ENCODE data around the gene HELLS. TPM values are rescaled to one million over a fixed set of nuclear protein-coding genes. Genes with fewer than 3 reads are reported as not detected.

HELLS gene
- total and polyA plus RNA-seq, 10 of the 15 experiments (the other 5 are each of a cell fraction or from before 2014, with no cell fraction given): 33.9 to 159 (median 123) TPM

DNA sequence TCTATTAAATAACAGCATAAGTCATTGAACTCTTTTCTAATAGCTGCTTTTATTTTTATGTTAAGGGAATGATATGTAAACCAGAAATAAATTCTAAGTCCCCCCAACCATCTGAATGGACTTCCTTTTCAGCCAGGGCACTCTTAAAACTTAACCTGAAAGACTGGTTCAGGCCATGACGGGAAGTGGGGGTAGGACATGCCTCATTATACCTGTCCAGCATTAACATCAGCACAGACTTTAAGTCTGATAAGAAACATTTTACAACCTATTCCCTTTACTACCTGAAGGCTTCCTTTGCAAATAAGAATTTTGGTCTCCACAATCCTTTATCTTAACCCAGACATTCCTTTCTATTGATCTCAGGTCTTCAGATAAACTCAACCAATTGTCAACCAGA is 81.9 kb downstream of the HELLS start (continued):
- TF ChIP-seq, protein P1, sequence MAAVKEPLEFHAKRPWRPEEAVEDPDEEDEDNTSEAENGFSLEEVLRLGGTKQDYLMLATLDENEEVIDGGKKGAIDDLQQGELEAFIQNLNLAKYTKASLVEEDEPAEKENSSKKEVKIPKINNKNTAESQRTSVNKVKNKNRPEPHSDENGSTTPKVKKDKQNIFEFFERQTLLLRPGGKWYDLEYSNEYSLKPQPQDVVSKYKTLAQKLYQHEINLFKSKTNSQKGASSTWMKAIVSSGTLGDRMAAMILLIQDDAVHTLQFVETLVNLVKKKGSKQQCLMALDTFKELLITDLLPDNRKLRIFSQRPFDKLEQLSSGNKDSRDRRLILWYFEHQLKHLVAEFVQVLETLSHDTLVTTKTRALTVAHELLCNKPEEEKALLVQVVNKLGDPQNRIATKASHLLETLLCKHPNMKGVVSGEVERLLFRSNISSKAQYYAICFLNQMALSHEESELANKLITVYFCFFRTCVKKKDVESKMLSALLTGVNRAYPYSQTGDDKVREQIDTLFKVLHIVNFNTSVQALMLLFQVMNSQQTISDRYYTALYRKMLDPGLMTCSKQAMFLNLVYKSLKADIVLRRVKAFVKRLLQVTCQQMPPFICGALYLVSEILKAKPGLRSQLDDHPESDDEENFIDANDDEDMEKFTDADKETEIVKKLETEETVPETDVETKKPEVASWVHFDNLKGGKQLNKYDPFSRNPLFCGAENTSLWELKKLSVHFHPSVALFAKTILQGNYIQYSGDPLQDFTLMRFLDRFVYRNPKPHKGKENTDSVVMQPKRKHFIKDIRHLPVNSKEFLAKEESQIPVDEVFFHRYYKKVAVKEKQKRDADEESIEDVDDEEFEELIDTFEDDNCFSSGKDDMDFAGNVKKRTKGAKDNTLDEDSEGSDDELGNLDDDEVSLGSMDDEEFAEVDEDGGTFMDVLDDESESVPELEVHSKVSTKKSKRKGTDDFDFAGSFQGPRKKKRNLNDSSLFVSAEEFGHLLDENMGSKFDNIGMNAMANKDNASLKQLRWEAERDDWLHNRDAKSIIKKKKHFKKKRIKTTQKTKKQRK (IDR thresholded peaks at IDR 0.05; ENCODE audit: low read depth, low read length): no peak
- TF ChIP-seq SMAD5 (IDR thresholded peaks at IDR 0.05; ENCODE audit: low read depth) (no peak), WRNIP1 (IDR thresholded peaks at IDR 0.05; ENCODE audit: borderline replicate concordance, low read depth, low read length) (no peak), BACH1 (IDR thresholded peaks at IDR 0.05; ENCODE audit: borderline replicate concordance) (no peak)

DNA sequence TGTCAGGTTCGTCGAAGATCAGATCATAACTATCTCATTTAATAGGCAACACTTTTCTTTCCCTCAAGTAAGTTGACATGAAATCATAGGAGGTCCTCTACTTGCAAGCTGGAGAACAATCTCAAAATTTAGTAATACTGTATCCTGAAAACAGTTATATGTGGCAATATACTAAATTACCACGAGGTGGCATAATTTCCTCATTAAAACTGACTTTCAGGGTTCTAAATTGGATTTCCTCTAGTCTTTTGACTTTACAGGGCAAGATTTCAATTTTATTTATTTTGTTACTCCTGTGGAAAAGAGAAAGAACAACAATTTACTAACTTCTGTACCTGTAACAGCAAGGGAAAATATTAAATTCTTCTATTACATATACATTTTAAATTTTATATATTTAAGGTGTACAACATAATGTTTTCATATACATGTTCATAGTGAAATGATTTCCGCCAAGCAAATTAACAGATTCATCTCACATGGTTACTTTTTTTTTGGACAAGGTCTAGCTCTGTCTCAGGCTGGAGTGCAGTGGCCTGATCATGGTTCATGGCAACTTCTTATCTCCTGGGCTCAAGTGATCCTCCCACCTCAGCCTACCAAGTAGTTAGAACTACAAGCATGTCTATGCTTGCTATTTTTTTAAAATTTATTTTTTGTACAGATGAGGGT is 84.6 kb downstream of the HELLS start:
- in situ Hi-C loops (cut with MboI) (loop anchor here (10.0 kb wide), 1 partner anchor 735 kb away; no protein-coding TSS in a partner anchor), intact Hi-C loops (cut with micrococcal nuclease; ENCODE audit: unreplicated experiment) (loop anchor here (2.0 to 10.0 kb wide), 2 partner anchors 503 to 615 kb away; no protein-coding TSS in a partner anchor)
- H2AFZ ChIP-seq (ENCODE audit: control insufficient read depth, low read depth, low read length): no peak overlapping the region
- ChIA-PET CTCF (interaction anchor here (0.6 to 2.0 kb wide), 7 partner anchors 11 to 615 kb away, joined by 3 to 4 read pairs (median 3); no protein-coding TSS in a partner anchor), RAD21 (ENCODE audit: unreplicated experiment) (interaction anchor here (1.3 kb wide), 1 partner anchor 735 kb away, joined by 3 read pairs; no protein-coding TSS in a partner anchor), SMC1A (ENCODE audit: uncharacterized antibody, unreplicated experiment) (interaction anchor here (1.0 to 1.3 kb wide), 2 partner anchors 12 to 333 kb away, joined by 3 to 5 read pairs; no protein-coding TSS in a partner anchor), POLR2A (no interaction called here)
- H3K4me2 ChIP-seq (ENCODE audit: control insufficient read depth, insufficient read depth): no peak overlapping the region
- H3K79me2 ChIP-seq (ENCODE audit: control insufficient read depth, insufficient read depth, low read length): no peaks in the 10 kb centered on the region
- no peaks in the 10 kb centered on the region; the same call in 2 of the 3 replicates for H3K9me3 ChIP-seq (replicated peaks; ENCODE audit: control insufficient read depth, insufficient read depth, low read length)
- H3K27ac ChIP-seq (ENCODE audit: control insufficient read depth, insufficient read depth): no peak overlapping the region
- WGBS (ENCODE audit: insufficient coverage, insufficient replicate concordance, low lambda C conversion rate, missing lambda C conversion rate): 21% methylated on average over 4 of the region's 4 CpGs
- no peak overlapping the region for H3K9ac ChIP-seq (ENCODE audit: control insufficient read depth, insufficient read depth, low read length)
- H4K20me1 ChIP-seq (ENCODE audit: control insufficient read depth, insufficient read depth): no peaks in the 10 kb centered on the region
- no peaks in the 10 kb centered on the region for H3K27me3 ChIP-seq (replicated peaks in 1 of 2; ENCODE audit: control insufficient read depth in 2 of 2, insufficient read depth in 2 of 2, low read length in 1 of 2)
- no peak for DNase-seq (ENCODE audit: low read depth, low spot score)
- ATAC-seq: peak; percentile 70
- no TSS peak for BruUV-seq (replicated peaks)
- H3K4me1 ChIP-seq (ENCODE audit: control insufficient read depth, insufficient read depth, low read length): no peaks in the 10 kb centered on the region
- TF ChIP-seq TCF12 (IDR thresholded peaks at IDR 0.05; ENCODE audit: low read depth, low read length): no peak
- peak; percentile 64 for TF ChIP-seq RAD21 (IDR thresholded peaks at IDR 0.05; ENCODE audit: insufficient read depth, low read depth, low read length)
- TF ChIP-seq, protein P2, sequence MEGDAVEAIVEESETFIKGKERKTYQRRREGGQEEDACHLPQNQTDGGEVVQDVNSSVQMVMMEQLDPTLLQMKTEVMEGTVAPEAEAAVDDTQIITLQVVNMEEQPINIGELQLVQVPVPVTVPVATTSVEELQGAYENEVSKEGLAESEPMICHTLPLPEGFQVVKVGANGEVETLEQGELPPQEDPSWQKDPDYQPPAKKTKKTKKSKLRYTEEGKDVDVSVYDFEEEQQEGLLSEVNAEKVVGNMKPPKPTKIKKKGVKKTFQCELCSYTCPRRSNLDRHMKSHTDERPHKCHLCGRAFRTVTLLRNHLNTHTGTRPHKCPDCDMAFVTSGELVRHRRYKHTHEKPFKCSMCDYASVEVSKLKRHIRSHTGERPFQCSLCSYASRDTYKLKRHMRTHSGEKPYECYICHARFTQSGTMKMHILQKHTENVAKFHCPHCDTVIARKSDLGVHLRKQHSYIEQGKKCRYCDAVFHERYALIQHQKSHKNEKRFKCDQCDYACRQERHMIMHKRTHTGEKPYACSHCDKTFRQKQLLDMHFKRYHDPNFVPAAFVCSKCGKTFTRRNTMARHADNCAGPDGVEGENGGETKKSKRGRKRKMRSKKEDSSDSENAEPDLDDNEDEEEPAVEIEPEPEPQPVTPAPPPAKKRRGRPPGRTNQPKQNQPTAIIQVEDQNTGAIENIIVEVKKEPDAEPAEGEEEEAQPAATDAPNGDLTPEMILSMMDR (IDR thresholded peaks at IDR 0.05 in 2 of 3, conservative IDR thresholded peaks at IDR 0.05 in 1 of 3; ENCODE audit: control insufficient read depth in 2 of 3, extremely low read depth in 1 of 3, insufficient read depth in 1 of 3, low read depth in 3 of 3, low read length in 3 of 3): peak; percentile 27 to 61 (median 45); a peak in 4 of 6 replicates
- peak; percentile 45; the same call in 1 of the 2 replicates for TF ChIP-seq SMC3 (IDR thresholded peaks at IDR 0.05; ENCODE audit: borderline replicate concordance, low read length)
- FAIRE-seq: peak; percentile 93
- H3K4me3 ChIP-seq: no peak overlapping the region
- H3K36me3 ChIP-seq (ENCODE audit: control insufficient read depth in 2 of 2, insufficient read depth in 2 of 2, low read length in 1 of 2): no peaks in the 10 kb centered on the region

All from GM12878 (cell line).